IMR-90 (cell line): ENCODE measurements around the gene TIA1. TPM values are rescaled to one million over a fixed set of nuclear protein-coding genes. Genes with fewer than 3 reads are reported as not detected.
"Not testable (repeated sequence)": the region's sequence is repeated elsewhere in the genome, so short reads cannot be mapped to it uniquely, and the experiment has no call there.

Experiments used
- ATAC-seq: fragments of 200-7000 bp; cut with Tn5 transposase; 2 replicates; pipeline ENCODE4 v1.9.1; 2020; ENCODE audit warnings: low read depth, mild to moderate bottlenecking, moderate library complexity
- BruUV-seq: library from RNA; stranded (reverse); fragments of 400-500 nt; replicated peaks from 2 replicates; lab custom pipeline; 2021; lab: Mats Ljungman, UMichigan
- CTCF ChIA-PET: fragments of 300-600 bp; formaldehyde crosslinking; extraction: SDS; loops from one replicate; lab custom pipeline; 2021; ENCODE audit warnings: antibody characterized with exemption; lab: Yijun Ruan, JAX
- POLR2A ChIA-PET: fragments of 300-600 bp; sonication (Branson Sonifier 250); formaldehyde crosslinking; loops from one replicate; lab custom pipeline; 2022; ENCODE audit warnings: antibody characterized with exemption; ENCODE audit not compliant: unreplicated experiment; lab: Charles Lee
- DNase-seq: peaks from one replicate; pipeline ENCODE4 v3.0.0; 2013
- H2AFZ ChIP-seq: replicated peaks from 2 replicates; pipeline ENCODE3; 2013; ENCODE audit warnings: low read length, mild to moderate bottlenecking; ENCODE audit not compliant: poor library complexity
- H2AK5ac ChIP-seq: 2 replicates; pipeline ENCODE4 v1.6.1; 2013; ENCODE audit warnings: low read depth, low read length, inconsistent platforms
- H2AK9ac ChIP-seq: replicated peaks from 2 replicates; pipeline ENCODE3; 2013; ENCODE audit warnings: mild to moderate bottlenecking, low read depth, low read length, moderate library complexity; ENCODE audit not compliant: poor library complexity
- H2BK120ac ChIP-seq: 2 replicates; pipeline ENCODE4 v1.6.1; 2013; ENCODE audit warnings: low read depth, low read length, inconsistent platforms
- H2BK15ac ChIP-seq: 3 replicates; pipeline ENCODE4 v1.6.1; 2013; ENCODE audit warnings: low read depth, low read length, inconsistent platforms
- H2BK20ac ChIP-seq: 2 replicates; pipeline ENCODE4 v1.6.1; 2013; ENCODE audit warnings: low read depth, mild to moderate bottlenecking, inconsistent platforms, low read length, moderate library complexity
- H2BK5ac ChIP-seq: 2 replicates; pipeline ENCODE4 v1.6.1; 2013; ENCODE audit warnings: mild to moderate bottlenecking, low read depth, low read length, inconsistent platforms; ENCODE audit not compliant: poor library complexity, severe bottlenecking
- H3K14ac ChIP-seq: replicated peaks from 2 replicates; pipeline ENCODE4 v1.6.1; 2013; ENCODE audit warnings: low read depth, low read length, inconsistent platforms
- H3K18ac ChIP-seq: 2 replicates; pipeline ENCODE4 v1.6.1; 2013; ENCODE audit warnings: low read depth, low read length, control low read depth
- H3K23ac ChIP-seq: 2 replicates; pipeline ENCODE4 v1.6.1; 2013; ENCODE audit warnings: low read depth, low read length, inconsistent platforms
- H3K27ac ChIP-seq: 2 replicates; pipeline ENCODE4 v1.5.1; 2013; ENCODE audit warnings: mild to moderate bottlenecking, control low read depth, low read length; ENCODE audit not compliant: insufficient read depth
- H3K27me3 ChIP-seq: 2 replicates; pipeline ENCODE4 v1.6.1; 2013; ENCODE audit warnings: low read length; ENCODE audit not compliant: control insufficient read depth, insufficient read depth
- H3K36me3 ChIP-seq: 2 replicates; pipeline ENCODE4 v1.6.1; 2013; ENCODE audit warnings: low read length, mixed read lengths; ENCODE audit not compliant: control insufficient read depth, insufficient read depth
- H3K4ac ChIP-seq: 2 replicates; pipeline ENCODE4 v1.6.1; 2013; ENCODE audit warnings: low read depth, low read length, inconsistent platforms
- H3K4me1 ChIP-seq: 2 replicates; pipeline ENCODE4 v1.6.1; 2013; ENCODE audit warnings: low read length, mixed read lengths; ENCODE audit not compliant: control insufficient read depth, insufficient read depth
- H3K4me2 ChIP-seq: 2 replicates; pipeline ENCODE4 v1.6.1; 2013; ENCODE audit warnings: low read depth, mild to moderate bottlenecking, control low read depth, low read length, moderate library complexity
- H3K4me3 ChIP-seq: 2 replicates; pipeline ENCODE4 v1.5.1; 2013; ENCODE audit warnings: low read depth, mild to moderate bottlenecking, control low read depth, low read length, moderate library complexity; ENCODE audit not compliant: insufficient read depth
- H3K56ac ChIP-seq: 2 replicates; pipeline ENCODE4 v1.6.1; 2013; ENCODE audit warnings: low read length, inconsistent platforms; ENCODE audit not compliant: insufficient read depth; ENCODE audit errors: extremely low read depth
- H3K79me1 ChIP-seq, 2 experiments: 2 replicates each; pipeline ENCODE4 v1.6.1; 2013; ENCODE audit warnings: low read length in 2 of 2, inconsistent platforms in 1 of 2, low read depth in 1 of 2
- H3K9ac ChIP-seq: 2 replicates; pipeline ENCODE4 v1.6.1; 2013; ENCODE audit warnings: low read depth, low read length, control low read depth
- H3K9me1 ChIP-seq: 2 replicates; pipeline ENCODE4 v1.6.1; 2013; ENCODE audit warnings: low read length, inconsistent platforms; ENCODE audit not compliant: insufficient read depth
- H3K9me3 ChIP-seq: 2 replicates; pipeline ENCODE4 v1.6.1; 2013; ENCODE audit warnings: low read length; ENCODE audit not compliant: control insufficient read depth, insufficient read depth
- H4K20me1 ChIP-seq: 2 replicates; pipeline ENCODE4 v1.6.1; 2013; ENCODE audit warnings: low read length, inconsistent platforms; ENCODE audit not compliant: insufficient read depth
- H4K5ac ChIP-seq: 2 replicates; pipeline ENCODE4 v1.6.1; 2013; ENCODE audit warnings: mild to moderate bottlenecking, low read depth, low read length, control low read depth
- H4K8ac ChIP-seq, 2 experiments: 2 replicates each; pipeline ENCODE4 v1.6.1; 2013; ENCODE audit warnings: low read depth in 2 of 2, low read length in 2 of 2, control low read depth in 1 of 2, inconsistent platforms in 1 of 2
- H4K91ac ChIP-seq: 2 replicates; pipeline ENCODE4 v1.6.1; 2013; ENCODE audit warnings: low read depth, low read length, inconsistent platforms; ENCODE audit not compliant: insufficient read depth
- WGBS, 2 experiments: methylation state at CpG; one replicate each; pipeline versions ENCODE4 v1.1.5 to v1.1.7; 2013; ENCODE audit warnings: missing lambda C conversion rate in 2 of 2; ENCODE audit not compliant: insufficient read length in 1 of 2; ENCODE audit errors: extremely low coverage in 2 of 2; 5-methylcytosine and 5-hydroxymethylcytosine counted together
- dilution Hi-C: fragments of 300-500 bp; cut with HindIII; formaldehyde crosslinking; loops from one replicate; pipeline ENCODE4 v1.14.3; 2018; ENCODE audit warnings: low sequenced_read_pairs; ENCODE audit not compliant: unreplicated experiment
- in situ Hi-C: fragments of 300-500 bp; cut with MboI; formaldehyde crosslinking; loops from 3 replicates; pipeline ENCODE4 v1.14.3; 2019; ENCODE audit warnings: low sequenced_read_pairs, inconsistent platforms, mixed read lengths
- intact Hi-C: fragments of 100-400 bp; cut with micrococcal nuclease; formaldehyde crosslinking; loops from 2 replicates; pipeline ENCODE4 v1.10.0; 2022
- polyA plus RNA-seq, 3 experiments: library from polyadenylated mRNA; depleted of rRNA; stranded (reverse); fragments of >200 nt; gene quantifications; 2 replicates each; pipeline ENCODE4 v1.2.3, GENCODE V29; 2012; ENCODE audit warnings: low replicate concordance in 1 of 3
- total RNA-seq: library from RNA; depleted of rRNA; stranded (reverse); fragments of >200 nt; gene quantifications from 2 replicates; pipeline ENCODE4 v1.2.3, GENCODE V29; 2012

Gene TIA1
- total and polyA plus RNA-seq, 2 of the 4 experiments (the other 2 are of a cell fraction): 72.7 to 103 TPM

DNA sequence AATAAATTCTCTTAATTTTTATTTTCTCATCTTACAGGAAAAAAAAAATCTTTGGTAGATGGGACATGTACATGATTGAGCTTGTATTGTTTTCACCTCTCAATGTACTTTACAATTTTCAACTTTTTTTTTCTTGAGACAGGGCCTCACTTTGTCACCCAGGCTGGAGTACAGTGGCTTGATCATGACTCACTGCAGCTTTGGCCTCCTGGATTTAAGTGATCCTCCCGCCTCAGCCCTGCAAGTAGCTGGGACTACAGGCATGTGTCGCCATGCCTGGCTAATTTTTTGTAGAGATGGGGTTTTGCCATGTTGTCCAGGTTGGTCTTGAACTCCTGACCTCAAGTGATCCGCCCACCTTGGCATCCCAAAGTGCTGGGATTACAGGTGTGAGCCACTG lies 25.1 kb downstream of the TIA1 start:
- H2AK5ac ChIP-seq, BruUV-seq, H2AFZ ChIP-seq, H3K27me3 ChIP-seq, H2BK20ac ChIP-seq, H2AK9ac ChIP-seq, H3K18ac ChIP-seq, H3K9me3 ChIP-seq, H4K91ac ChIP-seq, H4K8ac ChIP-seq, dilution Hi-C loops, H3K4me3 ChIP-seq, H4K5ac ChIP-seq, H3K4me1 ChIP-seq, H3K9ac ChIP-seq, H2BK5ac ChIP-seq, H3K4me2 ChIP-seq, H2BK120ac ChIP-seq, H2BK15ac ChIP-seq, H3K23ac ChIP-seq, H3K4ac ChIP-seq, H3K27ac ChIP-seq, H3K9me1 ChIP-seq, H3K56ac ChIP-seq, H3K14ac ChIP-seq, H4K20me1 ChIP-seq, POLR2A ChIA-PET, ATAC-seq, intact Hi-C loops, in situ Hi-C loops: not testable (repeated sequence)
- Histone ChIP-seq H3K79me1 (peaks cover 18 to 26% of the 10 kb centered on the region in 2 experiments), H3K36me3 (peaks cover 51% of the 10 kb centered on the region)
- CTCF ChIA-PET: interaction anchor here (0.6 kb wide), 1 partner anchor 44 kb away, joined by 3 read pairs; no protein-coding TSS in a partner anchor
- peak; percentile 12 for DNase-seq
- no CpG with 5 or more reads among the region's 3 CpGs for WGBS, 2 experiments
